CD4-positive, alpha-beta T cell (primary cell): Measurements from ENCODE around the gene GPR158. TPM values are rescaled to one million over a fixed set of nuclear protein-coding genes. Genes with fewer than 3 reads are reported as not detected.

Experiments used
- ATAC-seq: fragments of 200-7000 bp; cut with Tn5 transposase; one replicate; pipeline ENCODE4 v1.10.0; 2022; ENCODE audit warnings: mild to moderate bottlenecking; ENCODE audit not compliant: poor library complexity
- CTCF ChIA-PET: fragments of 350-600 bp; sonication (Branson Sonifier 250); formaldehyde crosslinking; loops from one replicate; lab custom pipeline; 2021; ENCODE audit warnings: antibody characterized with exemption, inconsistent platforms; lab: Charles Lee
- POLR2A ChIA-PET: fragments of 350-600 bp; sonication (Branson Sonifier 250); formaldehyde crosslinking; loops from one replicate; lab custom pipeline; 2021; ENCODE audit warnings: antibody characterized with exemption, inconsistent platforms; lab: Charles Lee
- DNase-seq, 14 experiments: peaks; one replicate each; pipeline ENCODE4 v3.0.0-alpha.2; 2013 to 2020; ENCODE audit warnings: mixed read lengths in 2 of 14
- H3K27ac ChIP-seq, 2 donors: one replicate each; pipeline versions ENCODE4 v1.5.1 to v1.7.0; 2013; ENCODE audit warnings: low read length in 2 of 2, low read depth in 1 of 2, mild to moderate bottlenecking in 1 of 2
- H3K27me3 ChIP-seq, 2 experiments: 1 replicate in 1 of 2; 2 replicates in 1 of 2; pipeline versions ENCODE4 v1.6.1 to v1.7.0; 2013; ENCODE audit warnings: low read length in 2 of 2, control low read depth in 1 of 2, mild to moderate bottlenecking in 1 of 2, moderate library complexity in 1 of 2; ENCODE audit not compliant: insufficient read depth in 2 of 2, control insufficient read depth in 1 of 2
- H3K36me3 ChIP-seq: one replicate; pipeline ENCODE4 v1.6.1; 2013; ENCODE audit warnings: low read length, control low read depth; ENCODE audit not compliant: insufficient read depth
- H3K4me1 ChIP-seq: one replicate; pipeline ENCODE4 v1.6.1; 2013; ENCODE audit warnings: low read length, control low read depth; ENCODE audit not compliant: insufficient read depth
- H3K4me3 ChIP-seq: one replicate; pipeline ENCODE4 v1.5.1; 2013; ENCODE audit warnings: mild to moderate bottlenecking, low read length, moderate library complexity
- H3K9me3 ChIP-seq, 2 experiments: 1 replicate in 1 of 2; 2 replicates in 1 of 2; pipeline versions ENCODE4 v1.6.1 to v1.7.0; 2013; ENCODE audit warnings: low read length in 2 of 2, mild to moderate bottlenecking in 2 of 2, control low read depth in 1 of 2, moderate library complexity in 1 of 2; ENCODE audit not compliant: control insufficient read depth in 1 of 2, insufficient read depth in 1 of 2
- H3K27ac Mint-ChIP-seq: one replicate; pipeline ENCODE4 v1.8.0; 2020; ENCODE audit warnings: mixed read lengths
- H3K27me3 Mint-ChIP-seq: one replicate; pipeline ENCODE4 v1.8.0; 2021; ENCODE audit warnings: mixed read lengths
- H3K36me3 Mint-ChIP-seq: one replicate; pipeline ENCODE4 v1.8.0; 2021; ENCODE audit warnings: low read depth, mixed read lengths
- H3K4me1 Mint-ChIP-seq: one replicate; pipeline ENCODE4 v1.8.0; 2021; ENCODE audit warnings: low read depth, mixed read lengths
- H3K4me3 Mint-ChIP-seq: one replicate; pipeline ENCODE4 v1.8.0; 2020; ENCODE audit warnings: mild to moderate bottlenecking, mixed read lengths
- H3K9me3 Mint-ChIP-seq: one replicate; pipeline ENCODE4 v1.8.0; 2020; ENCODE audit warnings: mixed read lengths
- intact Hi-C, 2 experiments: fragments of 100-400 bp; cut with DNase I in 1 of 2; cut with micrococcal nuclease in 1 of 2; formaldehyde crosslinking; loops; one replicate each; pipeline versions ENCODE4 v1.15.1 to v1.9.0; 2023 to 2025; cut with DNase I, micrococcal nuclease
- total RNA-seq, 174 experiments: library from RNA in 2 of 174; stranded (reverse) in 2 of 174; gene quantifications; one replicate each; pipeline ENCODE4 v1.2.3 and lab custom pipeline; 2021 to 2026
- TF ChIP-seq, protein P1 (sequence below): fragments of 200-600 bp; IDR thresholded peaks from one replicate; pipeline ENCODE4 v1.8.0; 2022; ENCODE audit warnings: antibody characterized with exemption, mild to moderate bottlenecking

Gene GPR158
- total RNA-seq, 2 experiments from 2014 or later = not detected

- Mint-ChIP-seq H3K27ac (no peak overlapping the region), H3K27me3 (no peaks in the 10 kb centered on the region), H3K4me1 (no peaks in the 10 kb centered on the region), H3K4me3 (no peak overlapping the region), H3K9me3 (peaks cover 3% of the 10 kb centered on the region), H3K36me3 (no peaks in the 10 kb centered on the region)
- no peaks in the 10 kb centered on the region for H3K9me3 ChIP-seq
- intact Hi-C loops = no loop called here
- no peak for DNase-seq
- no peak overlapping the region for H3K4me3 ChIP-seq
- no peaks in the 10 kb centered on the region for H3K27me3 ChIP-seq
- TF ChIP-seq, protein P1, sequence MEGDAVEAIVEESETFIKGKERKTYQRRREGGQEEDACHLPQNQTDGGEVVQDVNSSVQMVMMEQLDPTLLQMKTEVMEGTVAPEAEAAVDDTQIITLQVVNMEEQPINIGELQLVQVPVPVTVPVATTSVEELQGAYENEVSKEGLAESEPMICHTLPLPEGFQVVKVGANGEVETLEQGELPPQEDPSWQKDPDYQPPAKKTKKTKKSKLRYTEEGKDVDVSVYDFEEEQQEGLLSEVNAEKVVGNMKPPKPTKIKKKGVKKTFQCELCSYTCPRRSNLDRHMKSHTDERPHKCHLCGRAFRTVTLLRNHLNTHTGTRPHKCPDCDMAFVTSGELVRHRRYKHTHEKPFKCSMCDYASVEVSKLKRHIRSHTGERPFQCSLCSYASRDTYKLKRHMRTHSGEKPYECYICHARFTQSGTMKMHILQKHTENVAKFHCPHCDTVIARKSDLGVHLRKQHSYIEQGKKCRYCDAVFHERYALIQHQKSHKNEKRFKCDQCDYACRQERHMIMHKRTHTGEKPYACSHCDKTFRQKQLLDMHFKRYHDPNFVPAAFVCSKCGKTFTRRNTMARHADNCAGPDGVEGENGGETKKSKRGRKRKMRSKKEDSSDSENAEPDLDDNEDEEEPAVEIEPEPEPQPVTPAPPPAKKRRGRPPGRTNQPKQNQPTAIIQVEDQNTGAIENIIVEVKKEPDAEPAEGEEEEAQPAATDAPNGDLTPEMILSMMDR = no peak
- CTCF ChIA-PET = interaction anchor here (0.9 kb wide), 1 partner anchor 12 kb away, joined by 3 read pairs; no protein-coding TSS in a partner anchor
- no peak overlapping the region for H3K27ac ChIP-seq
- no peaks in the 10 kb centered on the region for H3K36me3 ChIP-seq
- no peak for ATAC-seq
- POLR2A ChIA-PET = no interaction called here
- H3K4me1 ChIP-seq = no peaks in the 10 kb centered on the region
These were observed 317.2 kb downstream of the GPR158 start for GRCh38 chr10:25492040-25492439.

DNA sequence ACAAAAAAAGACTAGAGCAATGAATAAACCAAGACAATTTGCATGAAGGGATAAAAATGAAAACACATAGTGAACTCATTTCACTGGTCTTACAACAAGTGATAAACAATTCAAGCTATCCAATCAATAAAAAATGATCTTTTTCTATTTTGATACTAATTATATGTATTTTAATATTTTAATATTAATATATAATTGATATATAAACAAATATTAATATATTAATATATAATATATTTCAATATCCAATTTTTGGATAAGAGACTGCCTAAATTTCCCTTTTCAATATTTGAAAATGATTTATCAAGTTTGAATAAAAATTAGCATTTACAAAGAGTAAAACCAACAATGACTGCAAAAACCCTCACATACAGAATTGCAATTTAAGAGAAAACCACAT, 317.9 kb downstream of the GPR158 start:
- ChIA-PET CTCF (interaction anchor here (0.9 kb wide), 1 partner anchor 13 kb away, joined by 3 read pairs; no protein-coding TSS in a partner anchor), POLR2A (no interaction called here)
- H3K27ac ChIP-seq = no peak overlapping the region
- no peaks in the 10 kb centered on the region for H3K36me3 ChIP-seq
- no peaks in the 10 kb centered on the region for H3K9me3 ChIP-seq
- peaks cover 3% of the 10 kb centered on the region for H3K9me3 Mint-ChIP-seq
- TF ChIP-seq, protein P1 = no peak
- H3K4me1 ChIP-seq = no peaks in the 10 kb centered on the region
- intact Hi-C loops = no loop called here
- DNase-seq (no peak), ATAC-seq (no peak)
- H3K4me3 Mint-ChIP-seq = no peak overlapping the region
- no peaks in the 10 kb centered on the region for H3K36me3 Mint-ChIP-seq
- no peaks in the 10 kb centered on the region for H3K27me3 Mint-ChIP-seq
- H3K4me3 ChIP-seq = no peak overlapping the region
- no peaks in the 10 kb centered on the region for H3K27me3 ChIP-seq
- H3K4me1 Mint-ChIP-seq = no peaks in the 10 kb centered on the region
- H3K27ac Mint-ChIP-seq = no peak overlapping the region

GRCh38 chr10:25493122-25493893, 318.5 kb downstream of the GPR158 start:
- ATAC-seq = no peak
- H3K4me1 ChIP-seq = no peaks in the 10 kb centered on the region
- no peak for DNase-seq
- H3K4me3 ChIP-seq = no peak overlapping the region
- H3K36me3 ChIP-seq = no peaks in the 10 kb centered on the region
- no peaks in the 10 kb centered on the region for H3K4me1 Mint-ChIP-seq
- H3K27me3 Mint-ChIP-seq = no peaks in the 10 kb centered on the region
- H3K27ac ChIP-seq = no peak overlapping the region
- H3K27me3 ChIP-seq = no peaks in the 10 kb centered on the region
- TF ChIP-seq, protein P1 = no peak
- peaks cover 3% of the 10 kb centered on the region for H3K9me3 Mint-ChIP-seq
- H3K27ac Mint-ChIP-seq = no peak overlapping the region
- no peaks in the 10 kb centered on the region for H3K9me3 ChIP-seq
- no peak overlapping the region for H3K4me3 Mint-ChIP-seq
- intact Hi-C loops = no loop called here
- H3K36me3 Mint-ChIP-seq = no peaks in the 10 kb centered on the region
- CTCF ChIA-PET = interaction anchor here (0.9 kb wide), 1 partner anchor 13 kb away, joined by 3 read pairs; no protein-coding TSS in a partner anchor
- POLR2A ChIA-PET = no interaction called here
